ENCODE measurements around the gene INA. TPM values are rescaled to one million over a fixed set of nuclear protein-coding genes. Genes with fewer than 3 reads are reported as not detected.
A peak's percentile ranks its signal among the peaks of the same experiment; 100 is the strongest.
"Not testable (repeated sequence)": the region's sequence is repeated elsewhere in the genome, so short reads cannot be mapped to it uniquely, and the experiment has no call there.

Gene INA
- total RNA-seq, 1 experiment from 2014 or later = 0.52 TPM

DNA sequence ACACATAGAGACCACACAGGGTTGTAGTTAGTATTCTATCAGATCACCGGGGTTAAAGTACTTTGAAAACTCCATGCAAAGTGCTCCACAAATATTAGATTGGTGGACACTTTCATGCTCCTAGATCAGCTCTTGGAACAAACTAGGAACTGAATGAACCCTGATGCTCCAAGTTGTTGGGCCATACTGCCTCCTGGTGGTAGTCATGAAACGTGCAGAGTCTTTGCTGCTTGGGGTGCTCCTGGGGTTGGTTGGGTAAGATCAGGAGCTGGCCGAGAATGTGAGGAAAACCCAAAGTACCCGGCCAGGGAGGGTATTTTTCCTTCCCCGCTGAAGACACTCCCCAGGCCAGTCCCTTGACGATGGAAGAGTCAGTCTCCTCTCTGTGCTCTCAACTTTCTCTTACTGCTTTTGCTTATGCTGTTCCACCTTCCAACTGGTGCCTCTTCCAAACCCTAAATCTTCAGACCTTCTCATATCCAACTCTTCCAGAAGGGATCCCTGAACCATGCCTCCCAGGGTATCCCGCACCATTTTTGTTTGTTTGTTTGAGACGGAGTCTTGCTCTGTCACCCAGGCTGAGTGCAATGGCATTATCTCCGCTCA lies 32.2 kb upstream of the INA start:
- H3K9me3 ChIP-seq = no peaks in the 10 kb centered on the region
- intact Hi-C loops (cut with micrococcal nuclease; ENCODE audit: unreplicated experiment) = loop anchor here (1.0 to 10.0 kb wide), 4 partner anchors 132 to 410 kb away; partner anchors contain the start of gene CYP17A1
- H3K9me3 Mint-ChIP-seq (ENCODE audit: unreplicated experiment) = no peaks in the 10 kb centered on the region
- no TSS peak for BruUV-seq (replicated peaks)
- peaks cover 7% of the 10 kb centered on the region for H3K36me3 Mint-ChIP-seq (ENCODE audit: insufficient read depth, unreplicated experiment)
- no peaks in the 10 kb centered on the region for H3K27me3 Mint-ChIP-seq (ENCODE audit: insufficient read depth, unreplicated experiment)
- DNase-seq = peak; percentile 67 to 76
- H3K36me3 ChIP-seq (ENCODE audit: control insufficient read depth, insufficient read depth, low read length) = no peaks in the 10 kb centered on the region
- ChIA-PET CTCF (interaction anchor here (0.5 to 1.9 kb wide), 19 partner anchors 13 to 348 kb away, joined by 3 to 24 read pairs (median 4); partner anchors contain the start of genes CNNM2 and NT5C2), POLR2A (interaction anchor here (1.5 to 1.8 kb wide), 2 partner anchors 53 to 327 kb away, joined by 3 to 11 read pairs; partner anchors contain the start of gene CNNM2)
- H3K4me1 ChIP-seq = peaks cover 25% of the 10 kb centered on the region
- peaks cover 26% of the 10 kb centered on the region for H3K4me1 Mint-ChIP-seq (ENCODE audit: low read depth, unreplicated experiment)
- H3K4me3 Mint-ChIP-seq (ENCODE audit: unreplicated experiment) = no peak overlapping the region
- H3K27me3 ChIP-seq (replicated peaks; ENCODE audit: control insufficient read depth, insufficient read depth, low read length) = no peaks in the 10 kb centered on the region
- TF ChIP-seq, protein P1, sequence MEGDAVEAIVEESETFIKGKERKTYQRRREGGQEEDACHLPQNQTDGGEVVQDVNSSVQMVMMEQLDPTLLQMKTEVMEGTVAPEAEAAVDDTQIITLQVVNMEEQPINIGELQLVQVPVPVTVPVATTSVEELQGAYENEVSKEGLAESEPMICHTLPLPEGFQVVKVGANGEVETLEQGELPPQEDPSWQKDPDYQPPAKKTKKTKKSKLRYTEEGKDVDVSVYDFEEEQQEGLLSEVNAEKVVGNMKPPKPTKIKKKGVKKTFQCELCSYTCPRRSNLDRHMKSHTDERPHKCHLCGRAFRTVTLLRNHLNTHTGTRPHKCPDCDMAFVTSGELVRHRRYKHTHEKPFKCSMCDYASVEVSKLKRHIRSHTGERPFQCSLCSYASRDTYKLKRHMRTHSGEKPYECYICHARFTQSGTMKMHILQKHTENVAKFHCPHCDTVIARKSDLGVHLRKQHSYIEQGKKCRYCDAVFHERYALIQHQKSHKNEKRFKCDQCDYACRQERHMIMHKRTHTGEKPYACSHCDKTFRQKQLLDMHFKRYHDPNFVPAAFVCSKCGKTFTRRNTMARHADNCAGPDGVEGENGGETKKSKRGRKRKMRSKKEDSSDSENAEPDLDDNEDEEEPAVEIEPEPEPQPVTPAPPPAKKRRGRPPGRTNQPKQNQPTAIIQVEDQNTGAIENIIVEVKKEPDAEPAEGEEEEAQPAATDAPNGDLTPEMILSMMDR (IDR thresholded peaks at IDR 0.05; ENCODE audit: insufficient read depth in 1 of 2, low read depth in 1 of 2, low read length in 1 of 2, severe bottlenecking in 1 of 2, unreplicated experiment in 1 of 2) = peak; percentile 82 to 84
- H3K27ac Mint-ChIP-seq (ENCODE audit: unreplicated experiment) = no peak overlapping the region
- H3K4me3 ChIP-seq (ENCODE audit: low read depth, low read length) = no peak overlapping the region

DNA sequence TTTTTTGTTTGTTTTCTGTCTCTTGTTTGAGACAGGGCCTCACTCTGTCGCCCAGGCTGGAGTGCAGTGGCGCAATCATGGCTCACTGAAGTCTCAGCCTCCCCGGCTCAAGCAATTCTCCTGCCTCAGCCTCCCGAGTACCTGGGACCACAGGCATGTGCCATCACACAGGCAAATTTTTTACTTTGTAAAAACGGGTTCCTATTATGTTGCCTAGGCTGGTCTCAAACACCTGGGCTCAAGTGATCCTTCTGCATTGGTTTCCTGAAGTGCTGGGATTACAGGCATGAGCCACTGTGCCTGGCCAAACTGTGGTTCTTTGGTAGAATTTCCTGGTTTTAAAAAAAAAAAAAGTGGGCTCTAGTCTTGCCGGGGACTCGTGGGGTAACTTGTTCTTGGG lies 31.4 kb upstream of the INA start, which contains the start of gene RPEL1:
RPEL1 (plus strand) TSS at position 301 of the 400 bp plus-strand sequence. CDS start 110 bp downstream, outside the sequence.
- peaks cover 18% of the 10 kb centered on the region for H3K4me1 Mint-ChIP-seq (ENCODE audit: low read depth, unreplicated experiment)
- H3K36me3 Mint-ChIP-seq (ENCODE audit: insufficient read depth, unreplicated experiment); POLR2A ChIA-PET; DNase-seq; H3K9me3 ChIP-seq; BruUV-seq (replicated peaks); H3K4me3 ChIP-seq (ENCODE audit: low read depth, low read length); H3K27me3 Mint-ChIP-seq (ENCODE audit: insufficient read depth, unreplicated experiment); H3K27me3 ChIP-seq (replicated peaks; ENCODE audit: control insufficient read depth, insufficient read depth, low read length); H3K36me3 ChIP-seq (ENCODE audit: control insufficient read depth, insufficient read depth, low read length); H3K4me3 Mint-ChIP-seq (ENCODE audit: unreplicated experiment); H3K9me3 Mint-ChIP-seq (ENCODE audit: unreplicated experiment); H3K27ac Mint-ChIP-seq (ENCODE audit: unreplicated experiment): not testable (repeated sequence)
- intact Hi-C loops (cut with micrococcal nuclease; ENCODE audit: unreplicated experiment) = loop anchor here (10.0 kb wide), 2 partner anchors 161 to 411 kb away; partner anchors contain the start of gene CYP17A1
- H3K4me1 ChIP-seq = peaks cover 17% of the 10 kb centered on the region
- CTCF ChIA-PET = interaction anchor here (1.6 kb wide), 1 partner anchor 143 kb away, joined by 6 read pairs; no protein-coding TSS in a partner anchor

DNA sequence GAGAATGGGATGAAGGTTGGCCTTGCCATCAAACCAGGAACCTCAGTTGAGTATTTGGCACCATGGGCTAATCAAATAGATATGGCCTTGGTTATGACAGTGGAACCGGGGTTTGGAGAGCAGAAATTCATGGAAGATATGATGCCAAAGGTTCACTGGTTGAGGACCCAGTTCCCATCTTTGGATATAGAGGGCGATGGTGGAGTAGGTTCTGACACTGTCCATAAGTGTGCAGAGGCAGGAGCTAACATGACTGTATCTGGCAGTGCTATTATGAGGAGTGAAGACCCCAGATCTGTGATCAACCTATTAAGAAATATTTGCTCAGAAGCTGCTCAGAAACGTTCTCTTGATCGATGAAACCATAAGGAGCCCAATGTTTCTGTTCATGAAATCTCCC lies 30.6 kb upstream of the INA start:
- Mint-ChIP-seq H3K27ac (ENCODE audit: unreplicated experiment) (no peak overlapping the region), H3K9me3 (ENCODE audit: unreplicated experiment) (peaks cover 5% of the 10 kb centered on the region), H3K4me1 (ENCODE audit: low read depth, unreplicated experiment) (peaks cover 14% of the 10 kb centered on the region), H3K36me3 (ENCODE audit: insufficient read depth, unreplicated experiment) (peaks cover 8% of the 10 kb centered on the region), H3K4me3 (ENCODE audit: unreplicated experiment) (no peak overlapping the region), H3K27me3 (ENCODE audit: insufficient read depth, unreplicated experiment) (no peaks in the 10 kb centered on the region)
- Histone ChIP-seq H3K4me1 (peaks cover 10% of the 10 kb centered on the region), H3K27me3 (replicated peaks; ENCODE audit: control insufficient read depth, insufficient read depth, low read length) (no peaks in the 10 kb centered on the region), H3K4me3 (ENCODE audit: low read depth, low read length) (no peak overlapping the region), H3K9me3 (no peaks in the 10 kb centered on the region), H3K36me3 (ENCODE audit: control insufficient read depth, insufficient read depth, low read length) (no peaks in the 10 kb centered on the region)
- no TSS peak for BruUV-seq (replicated peaks)
- DNase-seq = no peak
- CTCF ChIA-PET = no interaction called here
- intact Hi-C loops (cut with micrococcal nuclease; ENCODE audit: unreplicated experiment) = loop anchor here (10.0 kb wide), 2 partner anchors 162 to 412 kb away; partner anchors contain the start of gene CYP17A1
- TF ChIP-seq, protein P1 (IDR thresholded peaks at IDR 0.05; ENCODE audit: insufficient read depth in 1 of 2, low read depth in 1 of 2, low read length in 1 of 2, severe bottlenecking in 1 of 2, unreplicated experiment in 1 of 2) = no peak
- POLR2A ChIA-PET = no interaction called here

Data from Caco-2 (cell line).